Peyer's patch (tissue), 4 donors: ENCODE measurements around the gene ADORA2B. TPM values are rescaled to one million over a fixed set of nuclear protein-coding genes. Genes with fewer than 3 reads are reported as not detected.

Experiments
- DNase-seq, 3 donors: peaks; one replicate each; pipeline ENCODE4 v3.0.0-alpha.2; 2017 to 2019
- H3K27ac ChIP-seq, 4 donors: fragments of 200-600 bp; sonication (generic); one replicate each; pipeline ENCODE4 v1.5.1; 2016 to 2019
- H3K27me3 ChIP-seq, 2 donors: fragments of 200-600 bp; sonication (generic); one replicate each; pipeline ENCODE4 v1.5.1; 2019
- H3K36me3 ChIP-seq, 3 donors: fragments of 200-600 bp; sonication (generic); one replicate each; pipeline ENCODE4 v1.5.1; 2016 to 2019
- H3K4me1 ChIP-seq, 4 donors: fragments of 200-600 bp; sonication (generic); one replicate each; pipeline ENCODE4 v1.5.1; 2016 to 2019
- H3K4me3 ChIP-seq, 4 donors: fragments of 200-600 bp; sonication (generic); 1 replicate in 3 of 4; 2 replicates in 1 of 4; pipeline ENCODE4 v1.5.1; 2016 to 2019; ENCODE audit warnings: mild to moderate bottlenecking in 1 of 4
- H3K9me3 ChIP-seq, 4 donors: fragments of 200-600 bp; sonication (generic); one replicate each; pipeline ENCODE4 v1.5.1; 2016 to 2019; ENCODE audit warnings: mild to moderate bottlenecking in 1 of 4
- POLR2A ChIP-seq, 2 donors: fragments of 450-650 bp; IDR thresholded peaks; one replicate each; pipeline ENCODE4 v1.5.1; 2017; ENCODE audit warnings: antibody characterized with exemption in 2 of 2, mild to moderate bottlenecking in 2 of 2, moderate library complexity in 2 of 2
- total RNA-seq, 4 donors: library from RNA; depleted of rRNA; stranded (reverse); fragments of >200 nt; gene quantifications; one replicate each; pipeline ENCODE4 v1.1.0, GENCODE V29; 2016
- TF ChIP-seq, protein P1 (sequence below), 6 experiments: fragments of 450-650 bp in 4 of 6; fragments of 200-600 bp in 2 of 6; sonication (generic) in 1 of 6; IDR thresholded peaks; one replicate each; pipeline ENCODE4 v1.5.1; 2017 to 2019; ENCODE audit warnings: antibody characterized with exemption in 6 of 6, mild to moderate bottlenecking in 3 of 6, moderate library complexity in 1 of 6

The ADORA2B gene
- total RNA-seq, 4 donors from 2014 or later, result 7.2 to 16.5 (median 11.6) TPM

GRCh38 chr17:15971098-15971678 is 26.3 kb downstream of the ADORA2B start:
- DNase-seq, result no peak
- H3K4me3 ChIP-seq, result no peak overlapping the region
- no peaks in the 10 kb centered on the region for H3K27me3 ChIP-seq
- peaks cover 0 to 17% (median 0%) of the 10 kb centered on the region in 4 donors for H3K4me1 ChIP-seq
- TF ChIP-seq POLR2A (IDR thresholded peaks at IDR 0.05), result no peak
- TF ChIP-seq, protein P1, sequence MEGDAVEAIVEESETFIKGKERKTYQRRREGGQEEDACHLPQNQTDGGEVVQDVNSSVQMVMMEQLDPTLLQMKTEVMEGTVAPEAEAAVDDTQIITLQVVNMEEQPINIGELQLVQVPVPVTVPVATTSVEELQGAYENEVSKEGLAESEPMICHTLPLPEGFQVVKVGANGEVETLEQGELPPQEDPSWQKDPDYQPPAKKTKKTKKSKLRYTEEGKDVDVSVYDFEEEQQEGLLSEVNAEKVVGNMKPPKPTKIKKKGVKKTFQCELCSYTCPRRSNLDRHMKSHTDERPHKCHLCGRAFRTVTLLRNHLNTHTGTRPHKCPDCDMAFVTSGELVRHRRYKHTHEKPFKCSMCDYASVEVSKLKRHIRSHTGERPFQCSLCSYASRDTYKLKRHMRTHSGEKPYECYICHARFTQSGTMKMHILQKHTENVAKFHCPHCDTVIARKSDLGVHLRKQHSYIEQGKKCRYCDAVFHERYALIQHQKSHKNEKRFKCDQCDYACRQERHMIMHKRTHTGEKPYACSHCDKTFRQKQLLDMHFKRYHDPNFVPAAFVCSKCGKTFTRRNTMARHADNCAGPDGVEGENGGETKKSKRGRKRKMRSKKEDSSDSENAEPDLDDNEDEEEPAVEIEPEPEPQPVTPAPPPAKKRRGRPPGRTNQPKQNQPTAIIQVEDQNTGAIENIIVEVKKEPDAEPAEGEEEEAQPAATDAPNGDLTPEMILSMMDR (IDR thresholded peaks at IDR 0.05), result no peak
- peaks cover 0 to 8% (median 0%) of the 10 kb centered on the region in 3 donors for H3K36me3 ChIP-seq
- H3K9me3 ChIP-seq, result no peaks in the 10 kb centered on the region
- no peak overlapping the region for H3K27ac ChIP-seq

DNA sequence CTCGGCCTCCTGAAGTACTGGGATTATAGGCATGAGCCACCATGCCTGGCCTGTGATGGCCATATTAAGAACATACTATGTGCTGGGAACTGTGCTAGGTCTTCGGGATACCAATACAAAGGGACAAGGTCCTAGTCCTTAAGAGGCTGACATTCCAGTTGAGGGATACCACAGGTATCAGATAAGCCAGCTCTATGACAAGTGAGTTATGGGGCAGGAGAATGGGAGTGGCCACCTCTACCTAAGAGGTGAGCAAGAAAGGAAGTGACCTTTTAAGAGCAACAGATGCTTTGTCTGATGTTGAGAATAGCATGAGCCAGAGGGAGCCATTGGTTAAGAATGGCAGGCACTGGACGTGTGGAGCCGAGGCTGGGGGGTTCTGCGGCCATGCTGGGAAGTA is 27.0 kb downstream of the ADORA2B start:
- H3K4me3 ChIP-seq, result no peak overlapping the region
- peaks cover 0 to 15% (median 0%) of the 10 kb centered on the region in 3 donors for H3K36me3 ChIP-seq
- H3K4me1 ChIP-seq, result peaks cover 0 to 10% (median 0%) of the 10 kb centered on the region in 4 donors
- TF ChIP-seq POLR2A (IDR thresholded peaks at IDR 0.05), result no peak
- TF ChIP-seq, protein P1 (IDR thresholded peaks at IDR 0.05), result no peak
- no peak overlapping the region for H3K27ac ChIP-seq
- no peaks in the 10 kb centered on the region for H3K9me3 ChIP-seq
- H3K27me3 ChIP-seq, result no peaks in the 10 kb centered on the region
- DNase-seq, result no peak

DNA sequence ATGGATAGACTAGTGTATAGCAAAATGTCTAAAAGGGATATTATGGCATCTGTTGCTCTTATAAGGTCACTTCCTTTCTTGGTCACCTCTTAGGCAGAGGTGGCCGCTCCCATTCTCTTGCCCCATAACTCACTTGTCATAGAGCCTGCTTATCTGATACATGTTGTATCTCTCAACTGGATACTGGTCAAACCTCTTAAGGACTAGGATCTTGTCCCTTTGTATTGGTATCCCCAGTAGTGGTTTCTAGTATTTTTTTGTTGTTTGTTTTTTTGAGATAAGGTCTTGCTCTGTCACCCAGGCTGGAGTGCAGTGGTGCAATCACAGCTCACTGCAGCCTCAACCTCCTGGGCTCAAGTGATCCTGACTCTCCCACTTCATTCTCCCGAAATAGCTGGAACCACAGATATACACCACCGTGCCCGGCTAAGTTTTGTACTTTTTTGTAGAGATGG is 27.6 kb downstream of the ADORA2B start:
- Histone ChIP-seq H3K27ac (no peak overlapping the region), H3K9me3 (no peaks in the 10 kb centered on the region), H3K27me3 (no peaks in the 10 kb centered on the region), H3K4me3 (no peak overlapping the region), H3K36me3 (peaks cover 0 to 21% (median 0%) of the 10 kb centered on the region in 3 donors), H3K4me1 (peaks cover 0 to 3% (median 0%) of the 10 kb centered on the region in 4 donors)
- no peak for DNase-seq
- TF ChIP-seq, protein P1 (IDR thresholded peaks at IDR 0.05), result no peak
- TF ChIP-seq POLR2A (IDR thresholded peaks at IDR 0.05), result no peak

GRCh38 chr17:15973016-15973415 is 28.1 kb downstream of the ADORA2B start:
- Histone ChIP-seq H3K9me3 (no peaks in the 10 kb centered on the region), H3K4me1 (no peaks in the 10 kb centered on the region), H3K27ac (no peak overlapping the region), H3K27me3 (no peaks in the 10 kb centered on the region), H3K4me3 (no peak overlapping the region), H3K36me3 (peaks cover 0 to 26% (median 0%) of the 10 kb centered on the region in 3 donors)
- no peak for TF ChIP-seq POLR2A (IDR thresholded peaks at IDR 0.05)
- TF ChIP-seq, protein P1 (IDR thresholded peaks at IDR 0.05), result no peak
- no peak for DNase-seq

- no peak overlapping the region for H3K27ac ChIP-seq
- H3K4me1 ChIP-seq, result no peaks in the 10 kb centered on the region
- H3K27me3 ChIP-seq, result no peaks in the 10 kb centered on the region
- no peak for DNase-seq
- no peak overlapping the region for H3K4me3 ChIP-seq
- H3K36me3 ChIP-seq, result peaks cover 0 to 27% (median 0%) of the 10 kb centered on the region in 3 donors
- TF ChIP-seq, protein P1 (IDR thresholded peaks at IDR 0.05), result no peak
- TF ChIP-seq POLR2A (IDR thresholded peaks at IDR 0.05), result no peak
- no peaks in the 10 kb centered on the region for H3K9me3 ChIP-seq
Observed at GRCh38 chr17:15973834-15974233, 28.9 kb downstream of the ADORA2B start.
